ENCODE results near the gene SAPCD1. TPM values are rescaled to one million over a fixed set of nuclear protein-coding genes. Genes with fewer than 3 reads are reported as not detected.

Gene SAPCD1
- total and polyA plus RNA-seq, 2 experiments from 2014 or later = 1.3 to 2.5 TPM

DNA sequence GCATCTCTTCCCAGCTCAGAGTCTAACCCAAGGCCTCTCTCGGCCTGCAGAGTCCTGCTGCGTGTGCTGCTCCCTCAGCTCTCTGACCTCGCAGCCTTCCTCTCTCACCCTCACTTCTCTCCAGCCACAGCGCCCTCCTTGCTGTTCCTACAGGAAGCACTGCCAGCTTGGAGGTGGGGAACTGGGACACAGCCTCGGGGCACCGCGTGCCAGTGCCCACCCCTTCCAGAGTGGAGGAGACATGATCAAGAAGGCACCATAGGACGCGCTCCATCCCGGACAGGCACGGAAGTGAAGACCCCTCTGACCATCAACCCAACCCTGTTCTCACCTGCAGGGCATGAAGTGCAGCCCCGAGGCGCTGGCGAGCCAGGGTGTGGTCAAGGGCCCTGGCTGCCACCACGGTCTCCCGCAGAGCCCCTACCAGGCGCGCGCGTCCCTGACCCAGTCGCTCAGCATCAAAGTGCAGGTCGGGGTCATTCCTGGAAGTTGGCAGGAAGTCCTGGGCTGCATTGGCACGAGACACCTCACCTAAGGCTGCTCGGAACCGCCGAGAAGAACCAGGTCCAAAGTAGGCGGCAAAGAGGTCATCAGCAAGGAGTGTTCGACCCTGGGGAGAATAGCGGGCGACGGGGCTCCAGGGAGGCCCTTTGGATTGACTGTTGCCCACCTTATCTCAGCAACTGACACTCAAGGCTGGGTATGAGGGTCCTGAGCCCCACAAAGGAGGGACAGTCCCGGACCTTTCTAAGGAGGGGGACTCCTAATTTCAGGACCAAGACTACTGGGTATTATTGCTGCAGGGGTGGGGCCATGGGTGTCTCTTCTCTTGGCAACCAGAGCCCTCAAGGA lies 13.4 kb downstream of the SAPCD1 start:
- Histone ChIP-seq H3K4me3 (no peak overlapping the region), H3K9me2 (ENCODE audit: insufficient read depth) (no peaks in the 10 kb centered on the region), H3K27me3 (replicated peaks; ENCODE audit: insufficient read depth) (no peaks in the 10 kb centered on the region), H3K9me3 (ENCODE audit: low read depth) (no peaks in the 10 kb centered on the region), H3K4me2 (ENCODE audit: unreplicated experiment) (no peak overlapping the region), H3K4me1 (ENCODE audit: insufficient read depth) (peaks cover 13% of the 10 kb centered on the region), H3K36me3 (ENCODE audit: low read depth) (no peaks in the 10 kb centered on the region), H3K9ac (no peak overlapping the region), H3K79me2 (ENCODE audit: insufficient read depth) (no peaks in the 10 kb centered on the region), H2AFZ (no peak overlapping the region), H3F3A (ENCODE audit: insufficient read depth) (peaks cover 7% of the 10 kb centered on the region; the same call in 1 of the 2 replicates), H3K27ac (no peak overlapping the region), H4K20me1 (ENCODE audit: insufficient read depth) (no peaks in the 10 kb centered on the region)
- 92% methylated on average over 32 of the region's 32 CpGs for WGBS, 2 experiments (ENCODE audit: low coverage in 1 of 2, low lambda C conversion rate in 2 of 2, missing lambda C conversion rate in 2 of 2)
- in situ Hi-C loops (cut with MboI) = no loop called here
- DNase-seq = no peak
- no peak for TF ChIP-seq EZH2 (IDR thresholded peaks at IDR 0.05; ENCODE audit: insufficient read depth, poor library complexity, severe bottlenecking)
- no peak for TF ChIP-seq EZH2phosphoT487 (IDR thresholded peaks at IDR 0.05; ENCODE audit: insufficient read depth, low read depth)

DNA sequence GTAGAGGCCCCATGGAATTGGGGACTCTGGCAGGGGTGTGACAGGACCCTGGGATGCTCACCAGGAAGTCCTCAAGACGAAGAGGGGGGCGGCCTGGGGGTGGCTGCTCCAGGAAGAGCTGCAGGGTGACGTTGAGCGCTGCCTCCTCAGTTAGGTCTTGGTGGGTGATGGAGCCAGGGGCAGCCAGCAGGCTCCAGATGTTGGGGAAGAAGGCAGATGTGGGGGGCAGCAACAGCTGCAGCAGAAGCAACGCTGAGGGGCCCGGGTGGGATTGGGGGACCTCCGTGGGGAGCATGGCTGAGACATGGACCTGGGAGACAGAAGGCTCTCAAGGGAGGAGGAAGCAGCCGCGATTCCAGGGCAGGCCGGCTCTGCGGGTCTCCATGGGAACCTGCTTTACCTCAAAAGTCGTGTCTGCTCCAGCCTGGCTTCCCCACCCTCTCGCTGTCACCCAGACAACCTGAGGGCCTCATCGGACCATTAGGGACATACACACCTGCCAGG lies 14.1 kb downstream of the SAPCD1 start:
- H2AFZ ChIP-seq = no peak overlapping the region
- no peaks in the 10 kb centered on the region for H4K20me1 ChIP-seq (ENCODE audit: insufficient read depth)
- H3K27ac ChIP-seq = peak overlapping the region; percentile 39; the same call in 1 of the 2 replicates
- peaks cover 13% of the 10 kb centered on the region for H3K4me1 ChIP-seq (ENCODE audit: insufficient read depth)
- WGBS, 2 experiments (ENCODE audit: low coverage in 1 of 2, low lambda C conversion rate in 2 of 2, missing lambda C conversion rate in 2 of 2) = 24 to 42% methylated on average over 8 to 14 of the region's 14 CpGs
- no peaks in the 10 kb centered on the region for H3K9me2 ChIP-seq (ENCODE audit: insufficient read depth)
- H3K9me3 ChIP-seq (ENCODE audit: low read depth) = no peaks in the 10 kb centered on the region
- H3K9ac ChIP-seq = peak overlapping the region; percentile 49
- no peak for TF ChIP-seq EZH2 (IDR thresholded peaks at IDR 0.05; ENCODE audit: insufficient read depth, poor library complexity, severe bottlenecking)
- TF ChIP-seq EZH2phosphoT487 (IDR thresholded peaks at IDR 0.05; ENCODE audit: insufficient read depth, low read depth) = no peak
- H3K4me2 ChIP-seq (ENCODE audit: unreplicated experiment) = peak overlapping the region; percentile 58
- H3F3A ChIP-seq (ENCODE audit: insufficient read depth) = peaks cover 7% of the 10 kb centered on the region; the same call in 1 of the 2 replicates
- H3K4me3 ChIP-seq = peak overlapping the region; percentile 46
- in situ Hi-C loops (cut with MboI) = no loop called here
- no peaks in the 10 kb centered on the region for H3K27me3 ChIP-seq (replicated peaks; ENCODE audit: insufficient read depth)
- H3K36me3 ChIP-seq (ENCODE audit: low read depth) = no peaks in the 10 kb centered on the region
- DNase-seq = peak; percentile 26
- H3K79me2 ChIP-seq (ENCODE audit: insufficient read depth) = no peaks in the 10 kb centered on the region

DNA sequence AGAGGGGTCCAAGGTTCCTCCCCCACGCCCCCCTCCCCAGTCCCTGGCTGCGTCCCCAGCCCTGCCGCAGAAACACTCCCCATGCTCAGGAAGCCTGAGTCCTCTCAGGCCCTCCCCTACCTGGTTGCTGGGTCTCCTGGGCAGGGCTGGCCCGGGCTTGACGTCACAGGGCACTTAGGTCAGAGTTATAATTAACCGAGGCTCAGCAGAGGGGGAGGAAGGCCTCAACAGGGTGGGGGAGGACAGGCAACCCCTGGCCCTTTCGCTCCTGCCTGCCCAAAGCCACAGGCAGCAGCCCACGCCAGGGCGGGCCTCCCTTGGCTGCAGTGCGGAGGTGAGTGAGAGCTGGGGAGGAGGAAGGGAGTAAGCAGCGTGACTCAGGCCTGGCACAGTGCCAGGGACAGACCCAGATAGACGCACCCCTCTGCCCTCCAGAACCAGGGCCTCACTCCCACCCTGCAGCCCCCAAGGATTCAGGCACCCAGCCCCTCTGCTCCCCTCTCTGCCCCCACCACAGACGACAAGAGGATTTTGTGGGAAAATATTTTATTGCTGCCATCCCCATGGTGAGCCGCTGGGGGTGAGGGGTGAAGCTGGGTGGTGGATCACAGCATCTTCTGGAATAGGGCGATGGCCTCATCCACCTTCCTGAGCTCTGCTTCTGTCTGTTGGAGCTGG lies 14.7 kb downstream of the SAPCD1 start, which contains the start of gene VWA7:
Gene VWA7, minus strand, starts transcription at position 340 of the 678 bp plus-strand sequence. CDS start 549 bp downstream, outside the sequence.
- 4 to 10% methylated on average over 11 to 14 of the region's 15 CpGs for WGBS, 2 experiments (ENCODE audit: low coverage in 1 of 2, low lambda C conversion rate in 2 of 2, missing lambda C conversion rate in 2 of 2)
- in situ Hi-C loops (cut with MboI) = no loop called here
- peak; percentile 89 for DNase-seq
- Histone ChIP-seq H3K27ac (peak within 1 kb of the TSS; percentile 39), H3K79me2 (ENCODE audit: insufficient read depth) (no peaks in the 10 kb centered on the region), H3K36me3 (ENCODE audit: low read depth) (no peaks in the 10 kb centered on the region), H3K9me3 (ENCODE audit: low read depth) (no peaks in the 10 kb centered on the region), H3K27me3 (replicated peaks; ENCODE audit: insufficient read depth) (no peaks in the 10 kb centered on the region), H3K4me1 (ENCODE audit: insufficient read depth) (peaks cover 13% of the 10 kb centered on the region), H3K9ac (peak within 1 kb of the TSS; percentile 49), H4K20me1 (ENCODE audit: insufficient read depth) (no peaks in the 10 kb centered on the region), H3K4me2 (ENCODE audit: unreplicated experiment) (peak within 1 kb of the TSS; percentile 58), H2AFZ (no peak within 1 kb of the TSS), H3F3A (ENCODE audit: insufficient read depth) (peaks cover 7% of the 10 kb centered on the region; the same call in 1 of the 2 replicates), H3K4me3 (peak within 1 kb of the TSS; percentile 46), H3K9me2 (ENCODE audit: insufficient read depth) (no peaks in the 10 kb centered on the region)
- TF ChIP-seq EZH2phosphoT487 (IDR thresholded peaks at IDR 0.05; ENCODE audit: insufficient read depth, low read depth) = no peak
- TF ChIP-seq EZH2 (IDR thresholded peaks at IDR 0.05; ENCODE audit: insufficient read depth, poor library complexity, severe bottlenecking) = no peak

DNA sequence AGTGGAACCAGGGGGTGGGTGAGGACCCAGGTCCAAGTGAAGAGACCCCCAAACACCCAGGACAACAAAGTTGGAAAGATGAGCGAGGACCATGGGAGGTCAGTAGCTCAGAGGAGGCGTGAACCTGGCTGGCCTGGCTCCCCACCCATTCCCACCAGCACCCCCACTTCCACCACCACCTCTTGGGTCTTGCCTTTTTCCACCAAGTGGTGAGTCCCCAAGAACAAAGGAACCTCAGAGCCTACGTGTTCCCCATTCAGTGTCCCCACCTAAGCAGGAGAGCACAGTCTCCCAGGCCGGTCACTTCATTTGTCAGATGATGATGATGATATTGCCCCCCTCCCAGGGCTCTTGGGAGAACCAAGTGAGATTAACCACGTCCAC lies 15.2 kb downstream of the SAPCD1 start:
- no peaks in the 10 kb centered on the region for H3K9me3 ChIP-seq (ENCODE audit: low read depth)
- H4K20me1 ChIP-seq (ENCODE audit: insufficient read depth) = no peaks in the 10 kb centered on the region
- 87 to 88% methylated on average over 4 to 5 of the region's 5 CpGs for WGBS, 2 experiments (ENCODE audit: low coverage in 1 of 2, low lambda C conversion rate in 2 of 2, missing lambda C conversion rate in 2 of 2)
- H3K27me3 ChIP-seq (replicated peaks; ENCODE audit: insufficient read depth) = no peaks in the 10 kb centered on the region
- no peak for DNase-seq
- H3K9me2 ChIP-seq (ENCODE audit: insufficient read depth) = no peaks in the 10 kb centered on the region
- H3K79me2 ChIP-seq (ENCODE audit: insufficient read depth) = no peaks in the 10 kb centered on the region
- H3K36me3 ChIP-seq (ENCODE audit: low read depth) = no peaks in the 10 kb centered on the region
- peak overlapping the region; percentile 39 for H3K27ac ChIP-seq
- H2AFZ ChIP-seq = no peak overlapping the region
- H3K9ac ChIP-seq = no peak overlapping the region
- H3K4me2 ChIP-seq (ENCODE audit: unreplicated experiment) = no peak overlapping the region
- no peak for TF ChIP-seq EZH2phosphoT487 (IDR thresholded peaks at IDR 0.05; ENCODE audit: insufficient read depth, low read depth)
- no peak for TF ChIP-seq EZH2 (IDR thresholded peaks at IDR 0.05; ENCODE audit: insufficient read depth, poor library complexity, severe bottlenecking)
- H3F3A ChIP-seq (ENCODE audit: insufficient read depth) = peaks cover 7% of the 10 kb centered on the region; the same call in 1 of the 2 replicates
- in situ Hi-C loops (cut with MboI) = no loop called here
- H3K4me3 ChIP-seq = no peak overlapping the region
- H3K4me1 ChIP-seq (ENCODE audit: insufficient read depth) = peaks cover 13% of the 10 kb centered on the region
